ENCODE data around the gene ASCL4. TPM values are rescaled to one million over a fixed set of nuclear protein-coding genes. Genes with fewer than 3 reads are reported as not detected.

The ASCL4 gene
- total and polyA plus RNA-seq, 2 of the 8 experiments (the other 6 are each of a cell fraction or from before 2014, with no cell fraction given), result not detected

- TF ChIP-seq SP4 (IDR thresholded peaks at IDR 0.05; ENCODE audit: low read length) (no peak), SIRT6 (IDR thresholded peaks at IDR 0.05; ENCODE audit: low read length) (no peak), NRF1 (IDR thresholded peaks at IDR 0.05; ENCODE audit: low read depth, low read length) (no peak)
Observed at GRCh38 chr12:107761502-107761904, 13.0 kb upstream of the ASCL4 start (continued).

Data from H1 (cell line).